PC-3 (cell line): ENCODE results near the gene SYN1. TPM values are rescaled to one million over a fixed set of nuclear protein-coding genes. Genes with fewer than 3 reads are reported as not detected.

Source experiments
- ATAC-seq: fragments of 200-7000 bp; cut with Tn5 transposase; 2 replicates; pipeline ENCODE4 v1.9.1; 2020; ENCODE audit warnings: mild to moderate bottlenecking, moderate library complexity
- BruUV-seq: library from RNA; stranded (reverse); fragments of 400-500 nt; replicated peaks from 2 replicates; lab custom pipeline; 2021; lab: Mats Ljungman, UMichigan
- CTCF ChIA-PET: fragments of 300-600 bp; sonication (Branson Sonifier 250); formaldehyde crosslinking; loops from one replicate; lab custom pipeline; 2022; ENCODE audit warnings: antibody characterized with exemption; lab: Charles Lee
- POLR2A ChIA-PET: fragments of 300-600 bp; sonication (Branson Sonifier 250); formaldehyde crosslinking; loops from one replicate; lab custom pipeline; 2022; ENCODE audit warnings: antibody characterized with exemption; ENCODE audit not compliant: unreplicated experiment; lab: Charles Lee
- DNase-seq: peaks from one replicate; pipeline ENCODE4 v3.0.0-alpha.2; 2015
- H2AFZ ChIP-seq: fragments of 300-600 bp; sonication (generic); 2 replicates; pipeline ENCODE4 v1.6.0; 2016; ENCODE audit warnings: antibody characterized with exemption, low read length
- H3F3A ChIP-seq: fragments of 300-600 bp; sonication (generic); one replicate; pipeline ENCODE4 v1.6.0; 2017; ENCODE audit warnings: antibody characterized with exemption, low read length, control low read depth, mild to moderate bottlenecking; ENCODE audit not compliant: unreplicated experiment
- H3K27ac ChIP-seq: fragments of 300-600 bp; sonication (generic); 2 replicates; pipeline ENCODE4 v1.5.1; 2016; ENCODE audit warnings: mild to moderate bottlenecking, low read length
- H3K27me3 ChIP-seq: fragments of 300-600 bp; sonication (generic); 2 replicates; pipeline ENCODE4 v1.6.1; 2016; ENCODE audit warnings: low read length, mixed read lengths
- H3K36me3 ChIP-seq: fragments of 300-600 bp; sonication (generic); 2 replicates; pipeline ENCODE4 v1.6.1; 2016; ENCODE audit warnings: low read depth, mixed run types, low read length, mixed read lengths
- H3K4me1 ChIP-seq: fragments of 300-600 bp; sonication (generic); 2 replicates; pipeline ENCODE4 v1.5.1; 2016; ENCODE audit warnings: low read length; ENCODE audit not compliant: insufficient read depth
- H3K4me2 ChIP-seq: fragments of 300-600 bp; sonication (generic); 2 replicates; pipeline ENCODE4 v1.6.0; 2016; ENCODE audit warnings: low read length
- H3K4me3 ChIP-seq: fragments of 300-600 bp; sonication (generic); 2 replicates; pipeline ENCODE4 v1.5.1; 2016; ENCODE audit warnings: mild to moderate bottlenecking, low read length, mixed read lengths
- H3K79me2 ChIP-seq: fragments of 300-600 bp; sonication (generic); 2 replicates; pipeline ENCODE4 v1.6.1; 2017; ENCODE audit warnings: low read length, mixed read lengths
- H3K9ac ChIP-seq: fragments of 300-600 bp; sonication (generic); 2 replicates; pipeline ENCODE4 v1.6.0; 2016; ENCODE audit warnings: mild to moderate bottlenecking, low read length
- H3K9me2 ChIP-seq: fragments of 300-600 bp; sonication (generic); replicated peaks from 2 replicates; pipeline ENCODE4 v1.6.1; 2016; ENCODE audit warnings: mixed run types, low read length, mixed read lengths
- H3K9me3 ChIP-seq: fragments of 300-600 bp; sonication (generic); 2 replicates; pipeline ENCODE4 v1.6.1; 2016; ENCODE audit warnings: low read length, mixed read lengths
- H4K20me1 ChIP-seq: fragments of 300-600 bp; sonication (generic); 2 replicates; pipeline ENCODE4 v1.6.1; 2016; ENCODE audit warnings: low read length, mixed read lengths
- CTCF ChIP-seq: fragments of 300-600 bp; sonication (generic); conservative IDR thresholded peaks from 2 replicates; pipeline ENCODE4 v1.5.1; 2017; ENCODE audit warnings: antibody characterized with exemption, low read depth, mild to moderate bottlenecking, low read length
- EZH2 ChIP-seq: fragments of 300-600 bp; sonication (generic); IDR thresholded peaks from one replicate; pipeline ENCODE4 v1.6.1; 2017; ENCODE audit warnings: antibody characterized with exemption, mild to moderate bottlenecking, low read length; ENCODE audit not compliant: unreplicated experiment
- EZH2phosphoT487 ChIP-seq: fragments of 300-600 bp; sonication (generic); IDR thresholded peaks from 2 replicates; pipeline ENCODE4 v1.6.1; 2018; ENCODE audit warnings: mild to moderate bottlenecking, antibody characterized with exemption, low read length, borderline replicate concordance
- intact Hi-C: fragments of 100-400 bp; cut with micrococcal nuclease; formaldehyde crosslinking; loops from 2 replicates; pipeline ENCODE4 v1.9.0; 2023
- total RNA-seq: library from RNA; depleted of rRNA; stranded (reverse); fragments of >200 nt; gene quantifications from 2 replicates; pipeline ENCODE4 v1.2.3, GENCODE V29; 2014

SYN1 gene
- total RNA-seq, 1 experiment from 2014 or later, result not detected

- BruUV-seq, result TSS peak; percentile 35
- intact Hi-C loops, result loop anchor here (5.0 kb wide), 1 partner anchor 70 kb away; the partner anchor contains the start of gene ELK1
- ATAC-seq (peak; percentile 92), DNase-seq (peak; percentile 94)
- Histone ChIP-seq H3K27me3 (no peaks in the 10 kb centered on the region), H3K27ac (peak within 1 kb of the TSS; percentile 56), H2AFZ (peak within 1 kb of the TSS; percentile 63; the same call in 1 of the 2 replicates), H3K9me3 (no peaks in the 10 kb centered on the region), H3K9me2 (no peaks in the 10 kb centered on the region), H3K4me2 (peak within 1 kb of the TSS; percentile 90), H3K36me3 (no peaks in the 10 kb centered on the region; the same call in 1 of the 2 replicates), H3K4me1 (peaks cover 31% of the 10 kb centered on the region), H3K4me3 (peak within 1 kb of the TSS; percentile 83), H3K79me2 (peaks cover 18% of the 10 kb centered on the region), H4K20me1 (no peaks in the 10 kb centered on the region), H3F3A (no peaks in the 10 kb centered on the region), H3K9ac (peak within 1 kb of the TSS; percentile 90)
- TF ChIP-seq EZH2phosphoT487 (no peak), CTCF (no peak), EZH2 (no peak)
- POLR2A ChIA-PET, result no interaction called here
- CTCF ChIA-PET, result no interaction called here
Observed at GRCh38 chrX:47581731-47582647, 37.7 kb downstream of the SYN1 start, which contains the start of gene TIMP1. Gene TIMP1 (plus strand): TSS chrX:47582436. CDS start chrX:47583416, 980 bp downstream.

- Histone ChIP-seq H3K4me3 (no peak overlapping the region), H3K27ac (peak overlapping the region; percentile 44), H3K9ac (no peak overlapping the region), H3K4me1 (peaks cover 31% of the 10 kb centered on the region), H3F3A (no peaks in the 10 kb centered on the region), H3K27me3 (no peaks in the 10 kb centered on the region), H3K9me2 (no peaks in the 10 kb centered on the region), H2AFZ (no peak overlapping the region), H3K4me2 (peak overlapping the region; percentile 57), H3K79me2 (peaks cover 18% of the 10 kb centered on the region), H3K9me3 (no peaks in the 10 kb centered on the region), H3K36me3 (no peaks in the 10 kb centered on the region; the same call in 1 of the 2 replicates), H4K20me1 (no peaks in the 10 kb centered on the region)
- TF ChIP-seq EZH2, result no peak
- TF ChIP-seq CTCF, result no peak
- TF ChIP-seq EZH2phosphoT487, result no peak
- peak; percentile 75 for DNase-seq
- intact Hi-C loops, result no loop called here
- ChIA-PET POLR2A (interaction anchor here (0.6 kb wide), 1 partner anchor 435 kb away, joined by 3 read pairs; the partner anchor contains the start of genes NDUFB11 and RBM10), CTCF (no interaction called here)
- no TSS peak for BruUV-seq
- peak; percentile 27 for ATAC-seq
Observed at GRCh38 chrX:47579537-47579936, 40.1 kb downstream of the SYN1 start.
